Hepatocyte (in vitro differentiated cells): ENCODE measurements around the gene DAB2IP. TPM values are rescaled to one million over a fixed set of nuclear protein-coding genes. Genes with fewer than 3 reads are reported as not detected.
A peak's percentile ranks its signal among the peaks of the same experiment; 100 is the strongest.

ENCODE experiments used
- DNase-seq: peaks from one replicate; pipeline ENCODE4 v3.0.0-alpha.2; 2016; ENCODE audit warnings: low spot score
- H2AFZ ChIP-seq: fragments of 200-600 bp; sonication (generic); 2 replicates; pipeline ENCODE4 v1.6.0; 2016; ENCODE audit warnings: antibody characterized with exemption, mild to moderate bottlenecking
- H3K27ac ChIP-seq: fragments of 200-600 bp; sonication (generic); 2 replicates; pipeline ENCODE4 v1.5.1; 2016; ENCODE audit warnings: mild to moderate bottlenecking
- H3K27me3 ChIP-seq: fragments of 200-600 bp; sonication (generic); 2 replicates; pipeline ENCODE4 v1.6.1; 2016
- H3K36me3 ChIP-seq: fragments of 200-600 bp; sonication (generic); replicated peaks from 2 replicates; pipeline ENCODE4 v1.5.1; 2016; ENCODE audit warnings: low read depth; ENCODE audit not compliant: insufficient read depth
- H3K4me1 ChIP-seq: fragments of 200-600 bp; sonication (generic); 2 replicates; pipeline ENCODE4 v1.5.1; 2016; ENCODE audit warnings: mild to moderate bottlenecking, moderate library complexity; ENCODE audit not compliant: insufficient read depth
- H3K4me2 ChIP-seq: fragments of 200-600 bp; sonication (generic); 2 replicates; pipeline ENCODE4 v1.6.0; 2016
- H3K4me3 ChIP-seq: fragments of 200-600 bp; sonication (generic); 2 replicates; pipeline ENCODE4 v1.5.1; 2016; ENCODE audit warnings: mild to moderate bottlenecking
- H3K79me2 ChIP-seq: fragments of 200-600 bp; sonication (generic); 2 replicates; pipeline ENCODE4 v1.6.0; 2017; ENCODE audit warnings: mild to moderate bottlenecking
- H3K9me2 ChIP-seq: fragments of 200-600 bp; sonication (generic); replicated peaks from 2 replicates; pipeline ENCODE4 v1.6.0; 2017; ENCODE audit warnings: mild to moderate bottlenecking; ENCODE audit not compliant: insufficient read depth
- H3K9me3 ChIP-seq: fragments of 200-600 bp; sonication (generic); 2 replicates; pipeline ENCODE4 v1.5.1; 2016; ENCODE audit warnings: low read depth, mild to moderate bottlenecking
- H4K20me1 ChIP-seq: fragments of 200-600 bp; sonication (generic); 2 replicates; pipeline ENCODE4 v1.6.0; 2016; ENCODE audit warnings: mild to moderate bottlenecking; ENCODE audit not compliant: insufficient read depth, poor library complexity, severe bottlenecking
- EZH2 ChIP-seq: fragments of 200-600 bp; sonication (generic); IDR thresholded peaks from 2 replicates; pipeline ENCODE4 v1.6.1; 2016; ENCODE audit warnings: antibody characterized with exemption, mild to moderate bottlenecking, borderline replicate concordance
- EZH2phosphoT487 ChIP-seq: fragments of 200-600 bp; sonication (generic); IDR thresholded peaks from one replicate; pipeline ENCODE4 v1.6.1; 2018; ENCODE audit warnings: antibody characterized with exemption, mild to moderate bottlenecking, low read depth, moderate library complexity; ENCODE audit not compliant: unreplicated experiment, severe bottlenecking
- WGBS: methylation state at CpG from one replicate; pipeline ENCODE4 v1.1.6; 2016; ENCODE audit warnings: low lambda C conversion rate; ENCODE audit errors: missing lambda C conversion rate; 5-methylcytosine and 5-hydroxymethylcytosine counted together
- polyA plus RNA-seq: library from polyadenylated mRNA; unstranded; fragments of >200 nt; fragmentation: Nextera tagmentation; extraction: Ambion mirVana; gene quantifications from 2 replicates; pipeline ENCODE4 v1.2.1, GENCODE V29; 2016
- total RNA-seq: library from RNA; depleted of rRNA; stranded (reverse); fragments of >200 nt; gene quantifications from 2 replicates; pipeline ENCODE4 v1.2.3, GENCODE V29; 2014
- TF ChIP-seq, protein P1 (sequence below): fragments of 200-600 bp; sonication (generic); IDR thresholded peaks from 2 replicates; pipeline ENCODE4 v1.5.1; 2016; ENCODE audit warnings: antibody characterized with exemption, mild to moderate bottlenecking; ENCODE audit not compliant: poor library complexity

Gene DAB2IP
- total and polyA plus RNA-seq, 2 experiments from 2014 or later = 11.6 to 31.0 TPM

DNA sequence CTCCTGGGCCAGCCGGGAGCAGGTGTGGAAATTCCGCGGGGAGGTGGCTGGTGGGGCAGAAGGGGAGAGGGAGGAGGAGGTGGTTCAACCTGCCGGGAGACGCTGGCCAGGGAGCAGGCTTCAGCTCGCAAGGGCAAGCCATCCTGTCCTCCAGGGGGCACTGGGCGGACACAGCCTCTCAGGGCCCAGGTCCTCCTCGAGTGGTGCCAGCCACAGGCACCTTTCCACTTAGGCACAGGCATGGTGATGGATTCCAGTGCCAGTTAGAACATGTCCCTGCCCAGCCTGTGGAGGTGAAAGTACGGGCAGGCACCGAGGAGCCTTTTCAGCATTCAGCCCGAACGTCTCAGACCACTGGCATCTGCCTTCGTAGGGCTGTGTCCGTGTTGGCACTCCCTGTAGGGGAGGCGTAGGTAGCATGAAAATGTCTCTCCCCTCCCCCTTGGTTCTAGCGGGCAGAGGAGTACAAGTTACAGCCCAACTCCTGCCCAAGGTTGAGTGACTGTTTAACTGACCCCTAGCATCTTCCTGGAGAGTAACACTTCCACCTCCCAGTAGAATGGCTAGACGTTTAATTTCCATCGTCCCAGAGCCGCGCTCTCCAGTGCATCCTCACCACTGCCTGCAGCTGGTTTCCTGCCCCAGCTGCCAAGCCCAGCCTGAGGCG, 48.9 kb downstream of the DAB2IP start:
- peaks cover 46% of the 10 kb centered on the region for H4K20me1 ChIP-seq

DNA sequence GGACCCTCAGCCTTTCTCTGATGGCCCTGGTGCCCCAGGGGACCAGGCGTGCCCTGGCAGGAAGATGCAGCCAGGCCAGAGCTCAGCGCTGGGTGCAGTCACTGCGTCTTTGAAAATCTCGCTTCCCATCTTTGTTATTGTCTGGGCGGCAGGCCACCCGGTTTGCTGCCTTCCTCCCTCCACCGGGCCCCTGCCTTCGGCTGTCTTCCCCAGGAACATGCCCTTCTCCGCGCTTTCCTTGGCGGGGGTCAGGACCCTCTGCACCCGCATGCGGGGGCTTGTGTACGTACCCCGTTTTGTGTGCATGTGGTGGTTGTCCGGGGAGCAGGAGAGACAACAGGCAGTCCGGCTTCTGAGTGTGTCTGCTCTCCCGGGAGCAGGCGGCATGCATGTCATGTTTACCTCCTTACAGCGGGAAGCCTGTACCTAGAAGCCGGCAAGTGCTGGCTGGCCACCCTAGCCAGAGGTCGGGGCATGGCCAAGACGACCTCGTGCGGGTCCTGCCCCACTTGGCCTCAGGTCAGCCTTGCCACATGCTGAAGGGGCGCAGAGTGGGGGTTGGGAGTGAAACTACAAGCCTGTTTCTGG, 49.5 kb downstream of the DAB2IP start:
- no peak for DNase-seq
- Histone ChIP-seq H3K4me1 (peaks cover 2% of the 10 kb centered on the region), H3K79me2 (peaks cover 71% of the 10 kb centered on the region), H4K20me1 (peaks cover 52% of the 10 kb centered on the region), H3K36me3 (no peaks in the 10 kb centered on the region), H3K9me3 (no peaks in the 10 kb centered on the region), H3K4me2 (peak overlapping the region; percentile 97), H3K4me3 (no peak overlapping the region), H2AFZ (no peak overlapping the region), H3K27me3 (no peaks in the 10 kb centered on the region), H3K27ac (no peak overlapping the region), H3K9me2 (no peaks in the 10 kb centered on the region)
- WGBS = 89% methylated on average over 26 of the region's 26 CpGs
- TF ChIP-seq, protein P1, sequence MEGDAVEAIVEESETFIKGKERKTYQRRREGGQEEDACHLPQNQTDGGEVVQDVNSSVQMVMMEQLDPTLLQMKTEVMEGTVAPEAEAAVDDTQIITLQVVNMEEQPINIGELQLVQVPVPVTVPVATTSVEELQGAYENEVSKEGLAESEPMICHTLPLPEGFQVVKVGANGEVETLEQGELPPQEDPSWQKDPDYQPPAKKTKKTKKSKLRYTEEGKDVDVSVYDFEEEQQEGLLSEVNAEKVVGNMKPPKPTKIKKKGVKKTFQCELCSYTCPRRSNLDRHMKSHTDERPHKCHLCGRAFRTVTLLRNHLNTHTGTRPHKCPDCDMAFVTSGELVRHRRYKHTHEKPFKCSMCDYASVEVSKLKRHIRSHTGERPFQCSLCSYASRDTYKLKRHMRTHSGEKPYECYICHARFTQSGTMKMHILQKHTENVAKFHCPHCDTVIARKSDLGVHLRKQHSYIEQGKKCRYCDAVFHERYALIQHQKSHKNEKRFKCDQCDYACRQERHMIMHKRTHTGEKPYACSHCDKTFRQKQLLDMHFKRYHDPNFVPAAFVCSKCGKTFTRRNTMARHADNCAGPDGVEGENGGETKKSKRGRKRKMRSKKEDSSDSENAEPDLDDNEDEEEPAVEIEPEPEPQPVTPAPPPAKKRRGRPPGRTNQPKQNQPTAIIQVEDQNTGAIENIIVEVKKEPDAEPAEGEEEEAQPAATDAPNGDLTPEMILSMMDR = no peak
- TF ChIP-seq EZH2 (no peak), EZH2phosphoT487 (no peak)

More for the DNA sequence above, 48.9 kb downstream of the DAB2IP start:
- Histone ChIP-seq H3K9me3 (no peaks in the 10 kb centered on the region), H3K36me3 (no peaks in the 10 kb centered on the region), H3K79me2 (peaks cover 64% of the 10 kb centered on the region), H3K4me1 (peaks cover 2% of the 10 kb centered on the region), H3K27ac (peak overlapping the region; percentile 3), H3K27me3 (no peaks in the 10 kb centered on the region), H3K4me3 (no peak overlapping the region), H3K4me2 (peak overlapping the region; percentile 97), H3K9me2 (no peaks in the 10 kb centered on the region), H2AFZ (no peak overlapping the region)
- 69% methylated on average over 19 of the region's 21 CpGs for WGBS
- TF ChIP-seq EZH2 = no peak
- TF ChIP-seq, protein P1 = peak; percentile 39
- DNase-seq = peak; percentile 64

DNA sequence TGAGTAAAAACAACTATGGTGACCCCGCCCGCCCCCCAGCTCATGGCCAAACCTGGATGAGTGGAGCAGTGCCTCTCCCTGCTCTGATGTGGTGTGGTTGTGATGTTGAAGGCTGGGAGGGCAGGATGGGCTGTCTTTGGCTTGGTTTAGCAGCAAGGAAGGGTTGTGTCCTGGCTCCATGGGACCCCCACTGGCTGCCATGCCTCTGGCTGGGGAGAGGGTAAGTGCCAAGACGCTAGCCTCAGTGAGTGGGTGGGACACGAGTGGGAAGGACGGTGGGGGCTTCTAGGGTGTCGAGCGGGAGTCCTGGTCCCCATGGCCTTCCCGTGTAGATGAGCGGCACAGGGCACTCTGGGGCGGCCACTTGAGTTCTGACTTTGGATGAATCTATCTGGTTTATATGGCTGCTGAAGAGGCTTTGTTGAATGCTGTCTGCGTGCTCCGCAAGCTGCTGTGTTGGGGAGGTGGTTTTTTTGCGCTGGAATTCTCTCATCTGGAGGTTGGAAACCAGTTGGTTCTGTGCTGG, 50.4 kb downstream of the DAB2IP start:
- Histone ChIP-seq H3K27ac (no peak overlapping the region), H3K4me1 (peaks cover 2% of the 10 kb centered on the region), H2AFZ (no peak overlapping the region), H3K9me3 (no peaks in the 10 kb centered on the region), H3K36me3 (no peaks in the 10 kb centered on the region), H3K9me2 (no peaks in the 10 kb centered on the region), H3K79me2 (peaks cover 75% of the 10 kb centered on the region), H3K4me3 (no peak overlapping the region), H4K20me1 (peaks cover 57% of the 10 kb centered on the region), H3K4me2 (no peak overlapping the region), H3K27me3 (no peaks in the 10 kb centered on the region)
- no peak for DNase-seq
- 98% methylated on average over 13 of the region's 13 CpGs for WGBS
- TF ChIP-seq, protein P1 = no peak
- no peak for TF ChIP-seq EZH2
- TF ChIP-seq EZH2phosphoT487 = no peak
